NOMO-1 (cell line): ENCODE results near the gene MPV17L.
A peak's percentile ranks its signal among the peaks of the same experiment; 100 is the strongest.
"Not testable (repeated sequence)": the region's sequence is repeated elsewhere in the genome, so short reads cannot be mapped to it uniquely, and the experiment has no call there.

Source experiments
- DNase-seq, 2 experiments: peaks; one replicate each; lab custom pipeline; 2025; ENCODE audit not compliant: unreplicated experiment in 2 of 2; lab: John Stamatoyannopoulos, UW

MPV17L gene

GRCh38 chr16:15395631-15396508, at the start of gene MPV17L:
Gene MPV17L, plus strand, starts transcription at chr16:15395754. Its CDS starts 144 bp downstream, at chr16:15395898.
- peak; percentile 49 to 59 for DNase-seq

DNA sequence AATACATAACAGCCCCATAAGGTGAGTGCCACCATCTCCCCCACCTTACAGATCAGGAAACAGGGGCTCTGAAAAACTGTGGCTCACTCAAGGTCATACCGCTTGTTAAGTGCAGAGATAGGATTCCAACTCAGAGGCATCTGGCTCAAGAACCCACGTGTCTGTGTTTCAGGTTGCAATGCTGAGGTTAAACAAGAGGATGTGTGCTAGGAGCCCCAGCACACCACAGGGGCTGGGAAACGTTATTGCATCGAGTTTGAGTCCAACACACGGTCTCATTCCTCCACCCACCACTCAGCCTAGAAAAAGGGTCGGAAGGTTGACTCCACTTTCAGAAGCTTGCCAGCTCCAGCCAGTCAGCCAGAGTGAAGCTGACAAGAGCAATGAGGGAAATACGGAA, 46.8 kb upstream of the MPV17L start:
- DNase-seq = not testable (repeated sequence)

DNA sequence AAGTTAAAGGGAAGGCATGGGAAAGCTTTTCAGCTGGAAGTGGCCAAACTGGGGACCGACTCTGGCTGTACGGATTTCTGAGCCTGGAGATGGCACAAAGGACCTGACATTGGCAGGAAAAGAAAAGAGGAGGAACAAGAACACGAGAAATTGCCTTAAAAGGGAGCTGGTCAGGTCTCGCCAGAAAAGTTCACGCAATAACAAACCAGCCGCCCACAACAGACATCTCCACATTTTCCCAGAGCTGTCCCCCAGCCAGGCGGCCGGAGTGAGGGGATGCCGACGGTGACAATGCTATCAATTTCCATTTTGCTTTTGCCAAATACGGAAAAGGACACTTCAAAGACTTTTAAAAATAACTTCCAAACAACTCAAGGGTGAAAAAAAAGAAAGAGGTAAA, 44.3 kb upstream of the MPV17L start:
- not testable (repeated sequence) for DNase-seq

DNA sequence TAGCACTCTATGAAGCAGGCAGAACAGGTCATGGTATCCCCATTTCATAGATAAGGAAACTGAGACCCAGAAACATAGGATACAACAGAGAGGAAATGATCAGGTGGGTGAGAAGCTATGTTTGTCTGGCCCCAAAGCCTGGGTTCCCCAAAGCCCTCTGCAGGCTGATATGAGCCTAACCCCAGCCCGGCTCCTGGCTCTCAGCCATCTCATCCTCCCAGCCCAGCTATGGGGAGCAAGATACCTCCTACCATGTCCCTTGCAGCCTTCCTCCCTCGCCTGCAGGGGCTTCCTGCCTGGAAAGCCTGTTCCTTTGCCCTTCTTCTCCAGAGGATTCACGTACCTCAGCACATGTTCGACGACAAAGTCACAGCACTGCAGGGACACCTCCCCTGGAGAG, 43.8 kb upstream of the MPV17L start:
- not testable (repeated sequence) for DNase-seq

DNA sequence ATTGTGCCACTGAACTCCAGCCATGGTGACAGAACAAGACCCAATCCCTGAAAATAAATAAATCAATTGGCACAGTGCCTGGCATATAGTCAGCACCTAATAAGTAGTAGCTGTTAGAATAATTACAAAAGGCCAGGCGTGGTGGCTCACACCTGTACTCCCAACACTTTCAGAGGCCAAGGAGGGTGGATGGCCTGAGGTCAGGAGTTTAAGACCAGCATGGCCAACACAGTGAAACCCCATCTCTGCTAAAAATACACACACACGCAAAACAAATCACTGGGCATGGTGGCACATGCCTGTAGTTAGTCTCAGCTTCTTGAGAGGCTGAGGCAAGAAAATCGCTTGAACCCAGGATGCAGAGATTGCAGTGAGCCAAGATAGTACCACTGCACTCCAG, 42.7 kb upstream of the MPV17L start:
- DNase-seq = not testable (repeated sequence)

DNA sequence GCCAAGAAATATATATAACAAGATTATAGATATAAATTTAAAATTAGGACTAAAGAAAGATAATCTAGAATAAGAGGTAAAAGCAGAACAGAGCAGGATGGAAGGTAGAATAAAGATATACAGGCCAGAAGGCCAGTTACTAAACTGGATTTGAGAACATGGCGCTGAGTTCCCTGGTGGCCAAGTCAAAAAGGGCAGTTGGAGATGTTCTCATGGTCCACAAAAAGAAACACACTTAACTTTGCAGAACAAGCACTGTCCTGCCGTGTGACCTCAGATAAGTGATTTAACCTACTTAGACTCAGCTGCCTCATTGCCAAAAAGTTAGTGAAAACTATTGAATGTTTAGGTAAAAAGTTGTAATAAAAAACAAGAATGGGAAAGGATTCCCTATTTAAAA, 40.7 kb upstream of the MPV17L start:
- not testable (repeated sequence) for DNase-seq

DNA sequence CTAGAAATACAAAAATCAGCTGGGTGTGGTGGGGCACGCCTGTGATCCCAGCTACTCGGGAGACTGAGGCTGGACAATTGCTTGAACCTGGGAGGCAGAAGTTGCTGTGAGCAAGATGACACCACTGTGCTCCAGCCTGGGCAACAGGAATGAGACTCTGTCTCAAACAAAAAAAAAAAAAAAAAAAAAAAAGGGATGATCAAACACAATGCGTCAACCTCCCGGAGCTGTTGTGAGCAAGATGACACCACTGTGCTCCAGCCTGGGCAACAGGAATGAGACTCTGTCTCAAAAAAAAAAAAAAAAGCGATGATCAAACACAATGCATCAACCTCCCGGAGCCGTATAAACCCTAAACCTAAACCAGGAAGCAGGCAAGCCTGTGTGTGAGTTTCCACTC, 38.1 kb upstream of the MPV17L start:
- not testable (repeated sequence) for DNase-seq

DNA sequence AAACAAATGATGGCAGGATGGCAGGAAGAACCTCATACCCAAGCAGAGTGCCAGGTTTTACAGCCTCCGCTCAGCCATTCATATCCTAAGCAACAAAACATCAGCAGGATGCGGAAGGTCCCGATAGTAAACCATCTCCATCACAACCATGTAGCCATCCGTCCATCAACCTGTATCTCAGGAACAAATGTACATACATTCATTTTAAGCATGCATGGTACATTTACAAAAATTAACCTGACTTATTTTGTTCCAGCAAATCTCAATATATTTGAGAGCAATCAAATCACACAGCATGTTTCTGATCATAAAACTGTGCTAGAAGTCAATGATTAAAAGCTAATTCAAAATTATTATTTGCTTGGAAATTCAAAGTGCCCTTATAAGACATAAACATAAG, 17.4 kb upstream of the MPV17L start, which contains the start of gene NPIPA5:
NPIPA5 (minus strand) TSS at position 101 of the 400 bp plus-strand sequence; CDS start at position 101, 0 bp downstream.
- DNase-seq = not testable (repeated sequence)

DNA sequence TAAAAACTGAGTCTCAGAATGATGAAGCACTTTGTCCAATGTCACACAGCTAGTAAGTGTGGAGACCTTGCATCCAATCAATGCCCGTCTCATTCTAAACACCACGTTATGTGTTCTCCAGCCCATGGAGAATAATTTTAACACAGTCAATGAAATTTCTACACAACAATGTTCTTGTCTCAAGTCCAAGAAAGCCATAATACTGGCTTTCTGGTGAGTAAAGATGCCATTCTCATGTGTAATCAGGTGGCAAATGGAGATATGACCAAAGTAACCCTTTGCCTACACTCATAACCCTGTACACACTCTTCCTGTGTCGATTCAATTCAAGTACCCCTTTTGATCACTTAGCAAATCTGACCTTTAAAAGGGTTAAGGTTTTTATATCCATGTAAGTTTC, 12.7 kb upstream of the MPV17L start:
- DNase-seq = not testable (repeated sequence)

- DNase-seq = not testable (repeated sequence)
These were observed 7.5 kb upstream of the MPV17L start for GRCh38 chr16:15388060-15388459.

GRCh38 chr16:15389916-15390315, 5.6 kb upstream of the MPV17L start:
- not testable (repeated sequence) for DNase-seq

DNA sequence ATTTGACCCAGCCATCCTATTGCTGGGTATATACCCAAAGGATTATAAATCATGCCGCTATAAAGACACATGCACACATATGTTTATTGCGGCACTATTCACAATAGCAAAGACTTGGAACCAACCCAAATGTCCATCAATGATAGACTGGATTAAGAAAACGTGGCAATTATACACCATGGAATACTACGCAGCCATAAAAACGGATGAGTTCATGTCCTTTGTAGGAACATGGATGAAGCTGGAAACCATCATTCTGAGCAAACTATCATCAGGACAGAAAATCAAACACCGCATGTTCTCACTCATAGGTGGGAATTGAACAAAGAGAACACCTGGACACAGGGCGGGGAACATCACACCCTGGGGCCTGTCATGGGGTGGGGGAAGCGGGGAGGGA, 2.5 kb upstream of the MPV17L start:
- DNase-seq = not testable (repeated sequence)

GRCh38 chr16:15396509-15396829, 915 bp downstream of the MPV17L start:
- not testable (repeated sequence) for DNase-seq

- DNase-seq = no peak
These were observed 1.5 kb downstream of the MPV17L start for GRCh38 chr16:15396948-15397594.

- DNase-seq = peak in 1 of 2 experiments; percentile 2
These were observed 3.2 kb downstream of the MPV17L start for GRCh38 chr16:15398618-15399316.

- no peak for DNase-seq
These were observed 3.8 kb downstream of the MPV17L start for GRCh38 chr16:15399317-15399716.

- not testable (repeated sequence) for DNase-seq
These were observed 4.8 kb downstream of the MPV17L start for GRCh38 chr16:15400314-15400713.

DNA sequence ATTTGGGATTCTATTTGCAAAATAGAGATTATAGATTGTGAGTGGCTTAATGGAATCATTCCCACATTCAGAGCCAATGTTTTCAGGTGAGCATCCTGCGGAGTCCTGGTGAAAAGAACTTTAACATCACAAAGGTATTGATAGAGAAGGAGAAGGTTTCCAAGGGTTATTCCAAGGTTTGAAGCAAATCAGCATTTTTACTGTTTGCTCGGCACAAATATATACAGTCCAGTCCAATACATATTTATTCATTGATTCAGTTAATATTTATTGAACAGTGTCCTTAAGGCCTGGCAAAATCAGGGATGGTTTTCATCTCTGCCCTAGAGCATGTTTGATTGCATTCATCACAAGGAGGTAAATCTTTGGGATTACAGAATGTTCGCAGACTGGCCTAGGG, 6.4 kb downstream of the MPV17L start:
- DNase-seq = no peak

DNA sequence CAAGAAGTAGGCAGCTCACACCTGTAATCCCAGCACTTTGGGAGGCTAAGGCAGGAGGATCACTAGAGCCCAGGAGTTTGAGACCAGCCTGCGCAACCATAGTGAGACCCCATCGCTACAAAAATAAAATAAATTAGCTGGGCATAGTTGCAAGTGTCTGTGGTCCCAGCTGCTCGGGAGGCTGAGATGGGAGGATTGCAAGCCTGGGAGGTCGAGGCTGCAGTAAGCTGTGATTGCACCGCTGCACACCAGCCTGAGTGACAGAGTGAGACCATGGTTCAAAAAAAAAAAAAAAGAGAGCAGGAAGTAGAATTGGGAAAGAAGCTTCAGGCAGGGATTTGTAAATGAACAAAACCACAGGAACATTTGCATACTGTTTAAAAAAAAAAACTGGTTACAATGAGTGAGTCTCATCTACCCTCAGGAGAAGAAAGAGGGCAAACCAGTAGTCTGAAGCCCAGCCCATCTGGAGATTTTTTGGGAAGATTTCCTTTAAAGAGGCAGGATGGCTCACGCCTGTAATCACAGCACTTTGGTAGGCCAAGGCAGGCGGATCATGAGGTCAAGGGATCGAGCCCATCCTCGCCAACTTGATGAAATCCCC, 7.9 kb downstream of the MPV17L start:
- DNase-seq = peak; percentile 28 to 40

GRCh38 chr16:15404091-15404490, 8.5 kb downstream of the MPV17L start:
- DNase-seq = not testable (repeated sequence)

- DNase-seq = no peak
These were observed 9.2 kb downstream of the MPV17L start for GRCh38 chr16:15404792-15405191.
